Uterus (tissue), 4 donors: ENCODE measurements around the gene FOXA3. TPM values are rescaled to one million over a fixed set of nuclear protein-coding genes. Genes with fewer than 3 reads are reported as not detected.

Experiments
- DNase-seq, 2 donors: peaks; one replicate each; pipeline ENCODE4 v3.0.0-alpha.2; 2019 to 2020
- H3K27ac ChIP-seq, 2 donors: fragments of 200-600 bp; sonication (generic); 1 replicate in 1 of 2; 2 replicates in 1 of 2; pipeline ENCODE4 v1.5.1; 2016 to 2018
- H3K27me3 ChIP-seq, 2 donors: fragments of 200-600 bp; sonication (generic); one replicate each; pipeline ENCODE4 v1.5.1; 2018 to 2019; ENCODE audit warnings: control low read depth in 1 of 2
- H3K36me3 ChIP-seq, 2 donors: fragments of 200-600 bp; sonication (generic); one replicate each; pipeline ENCODE4 v1.5.1; 2019; ENCODE audit warnings: control low read depth in 1 of 2
- H3K4me1 ChIP-seq, 2 donors: fragments of 200-600 bp; sonication (generic); one replicate each; pipeline ENCODE4 v1.5.1; 2018 to 2019; ENCODE audit warnings: control low read depth in 1 of 2
- H3K4me3 ChIP-seq, 2 donors: fragments of 200-600 bp; sonication (generic); 1 replicate in 1 of 2; 2 replicates in 1 of 2; pipeline ENCODE4 v1.5.1; 2018 to 2019; ENCODE audit warnings: mild to moderate bottlenecking in 1 of 2
- H3K9me3 ChIP-seq, 2 donors: fragments of 200-600 bp; sonication (generic); one replicate each; pipeline ENCODE4 v1.5.1; 2019; ENCODE audit warnings: control low read depth in 1 of 2
- POLR2A ChIP-seq, 2 donors: fragments of 450-650 bp; IDR thresholded peaks; one replicate each; pipeline ENCODE4 v1.6.1; 2016; ENCODE audit warnings: antibody characterized with exemption in 2 of 2, mild to moderate bottlenecking in 1 of 2, moderate library complexity in 1 of 2
- intact Hi-C: fragments of 100-400 bp; cut with DNase I; formaldehyde crosslinking; loops from one replicate; pipeline ENCODE4 v1.15.1; 2023; ENCODE audit warnings: low total_unique reads
- total RNA-seq, 4 donors: library from RNA; depleted of rRNA in 3 of 4; stranded (reverse); fragments of >200 nt in 3 of 4; gene quantifications; one replicate each; pipeline versions ENCODE4 v1.1.0 to v1.2.4, GENCODE V29; 2014 to 2023
- TF ChIP-seq, protein P1 (sequence below), 4 experiments: fragments of 200-600 bp in 2 of 4; fragments of 450-650 bp in 2 of 4; sonication (generic) in 2 of 4; IDR thresholded peaks; one replicate each; pipeline ENCODE4 v1.5.1; 2016 to 2019; ENCODE audit warnings: antibody characterized with exemption in 4 of 4, mild to moderate bottlenecking in 2 of 4, moderate library complexity in 1 of 4
- donor health status: DM: yes; HTN: yes; CAD: no.

FOXA3 gene
- total RNA-seq, 4 donors from 2014 or later = not detected

DNA sequence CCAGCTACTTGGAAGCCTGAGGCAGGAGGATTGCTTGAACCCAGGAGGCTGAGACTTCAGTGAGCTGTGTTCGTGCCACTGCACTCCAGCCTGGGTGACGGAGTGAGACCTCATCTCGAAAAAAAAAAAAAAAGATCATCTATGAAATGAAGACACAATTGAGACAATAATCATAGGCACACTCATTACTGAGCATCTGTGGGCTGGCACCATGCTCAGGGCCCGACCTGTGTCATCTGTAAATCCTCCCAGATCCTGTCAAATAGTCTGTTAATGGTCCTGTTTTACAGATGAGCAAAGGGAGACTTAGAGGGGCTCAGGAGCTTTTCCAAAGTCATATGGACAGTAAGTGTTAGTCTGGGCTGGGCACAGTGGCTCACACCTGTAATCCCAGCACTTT is 54.6 kb downstream of the FOXA3 start:
- Histone ChIP-seq H3K27ac (no peak overlapping the region), H3K27me3 (no peaks in the 10 kb centered on the region), H3K9me3 (no peaks in the 10 kb centered on the region), H3K36me3 (no peaks in the 10 kb centered on the region), H3K4me1 (no peaks in the 10 kb centered on the region), H3K4me3 (no peak overlapping the region)
- intact Hi-C loops = no loop called here
- no peak for DNase-seq
- TF ChIP-seq POLR2A (IDR thresholded peaks at IDR 0.05) = no peak
- TF ChIP-seq, protein P1, sequence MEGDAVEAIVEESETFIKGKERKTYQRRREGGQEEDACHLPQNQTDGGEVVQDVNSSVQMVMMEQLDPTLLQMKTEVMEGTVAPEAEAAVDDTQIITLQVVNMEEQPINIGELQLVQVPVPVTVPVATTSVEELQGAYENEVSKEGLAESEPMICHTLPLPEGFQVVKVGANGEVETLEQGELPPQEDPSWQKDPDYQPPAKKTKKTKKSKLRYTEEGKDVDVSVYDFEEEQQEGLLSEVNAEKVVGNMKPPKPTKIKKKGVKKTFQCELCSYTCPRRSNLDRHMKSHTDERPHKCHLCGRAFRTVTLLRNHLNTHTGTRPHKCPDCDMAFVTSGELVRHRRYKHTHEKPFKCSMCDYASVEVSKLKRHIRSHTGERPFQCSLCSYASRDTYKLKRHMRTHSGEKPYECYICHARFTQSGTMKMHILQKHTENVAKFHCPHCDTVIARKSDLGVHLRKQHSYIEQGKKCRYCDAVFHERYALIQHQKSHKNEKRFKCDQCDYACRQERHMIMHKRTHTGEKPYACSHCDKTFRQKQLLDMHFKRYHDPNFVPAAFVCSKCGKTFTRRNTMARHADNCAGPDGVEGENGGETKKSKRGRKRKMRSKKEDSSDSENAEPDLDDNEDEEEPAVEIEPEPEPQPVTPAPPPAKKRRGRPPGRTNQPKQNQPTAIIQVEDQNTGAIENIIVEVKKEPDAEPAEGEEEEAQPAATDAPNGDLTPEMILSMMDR (IDR thresholded peaks at IDR 0.05) = no peak

DNA sequence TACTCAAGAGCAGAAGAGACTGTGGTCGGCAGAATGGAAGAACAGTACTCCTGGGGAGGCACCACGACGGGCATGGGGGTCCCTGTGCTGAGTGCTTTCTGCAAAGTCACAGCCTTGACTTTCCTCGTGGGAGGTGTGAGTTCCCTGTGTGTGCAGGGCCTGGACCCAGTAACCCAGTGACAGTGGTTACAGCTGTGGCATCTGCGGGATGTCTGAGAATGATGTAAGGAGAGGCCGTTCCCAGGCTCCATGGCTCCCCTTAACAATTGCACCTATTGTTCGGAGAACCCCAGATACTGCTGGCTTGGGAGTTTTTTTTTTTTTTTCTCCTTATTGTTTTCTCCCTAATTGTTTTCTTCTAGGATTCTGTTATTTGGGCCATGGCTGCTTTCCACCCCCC is 55.6 kb downstream of the FOXA3 start:
- Histone ChIP-seq H3K9me3 (no peaks in the 10 kb centered on the region), H3K36me3 (no peaks in the 10 kb centered on the region), H3K4me1 (no peaks in the 10 kb centered on the region), H3K4me3 (no peak overlapping the region), H3K27ac (no peak overlapping the region), H3K27me3 (no peaks in the 10 kb centered on the region)
- no peak for DNase-seq
- intact Hi-C loops = no loop called here
- TF ChIP-seq, protein P1 (IDR thresholded peaks at IDR 0.05) = no peak
- no peak for TF ChIP-seq POLR2A (IDR thresholded peaks at IDR 0.05)

DNA sequence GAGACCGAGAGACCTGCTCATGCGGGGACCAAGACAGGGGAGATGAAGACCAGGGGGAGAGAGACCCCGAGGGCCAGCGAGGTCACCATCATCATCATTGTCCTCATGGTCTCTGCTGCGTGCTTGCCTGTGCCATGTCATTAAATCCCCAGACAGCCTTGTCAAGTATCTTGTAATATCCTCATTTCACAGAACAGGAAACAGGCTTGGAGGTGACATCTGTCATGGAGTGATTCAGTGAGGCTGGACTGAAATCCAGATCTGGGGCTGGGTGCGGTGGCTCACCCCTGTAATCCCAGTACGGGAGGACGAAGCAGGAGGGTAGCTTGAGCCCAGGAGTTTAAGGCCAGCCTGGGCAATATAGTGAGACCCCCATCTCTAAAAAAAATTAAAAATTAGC is 56.3 kb downstream of the FOXA3 start:
- no peaks in the 10 kb centered on the region for H3K9me3 ChIP-seq
- no peaks in the 10 kb centered on the region for H3K27me3 ChIP-seq
- TF ChIP-seq, protein P1 (IDR thresholded peaks at IDR 0.05) = no peak
- no peak for TF ChIP-seq POLR2A (IDR thresholded peaks at IDR 0.05)
- intact Hi-C loops = no loop called here
- no peak for DNase-seq
- no peak overlapping the region for H3K4me3 ChIP-seq
- no peak overlapping the region for H3K27ac ChIP-seq
- no peaks in the 10 kb centered on the region for H3K4me1 ChIP-seq
- H3K36me3 ChIP-seq = no peaks in the 10 kb centered on the region

DNA sequence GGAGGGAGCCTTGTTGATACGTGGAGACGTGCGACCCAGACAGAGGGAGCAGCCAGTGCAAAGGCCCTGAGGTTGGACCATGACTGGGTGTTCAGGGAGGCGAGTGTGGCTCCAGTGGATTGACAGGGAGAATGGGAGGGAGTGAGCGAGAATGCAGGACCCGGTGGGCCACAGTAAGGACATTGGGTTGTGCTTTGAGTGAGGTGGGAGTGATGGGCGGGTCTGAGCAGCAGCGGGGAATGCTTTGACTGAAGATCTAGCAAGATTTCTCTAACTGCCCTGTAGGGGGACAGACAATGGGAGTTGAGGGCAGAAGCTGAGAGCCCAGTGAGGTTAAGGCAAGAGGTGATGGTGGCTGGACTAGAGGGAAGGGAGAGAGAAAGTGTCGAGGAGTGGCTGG is 58.2 kb downstream of the FOXA3 start:
- H3K4me3 ChIP-seq = no peak overlapping the region
- no peaks in the 10 kb centered on the region for H3K36me3 ChIP-seq
- no peaks in the 10 kb centered on the region for H3K9me3 ChIP-seq
- intact Hi-C loops = no loop called here
- no peak for DNase-seq
- H3K27ac ChIP-seq = no peak overlapping the region
- H3K27me3 ChIP-seq = no peaks in the 10 kb centered on the region
- H3K4me1 ChIP-seq = no peaks in the 10 kb centered on the region
- no peak for TF ChIP-seq POLR2A (IDR thresholded peaks at IDR 0.05)
- TF ChIP-seq, protein P1 (IDR thresholded peaks at IDR 0.05) = no peak

Other genes with a start within 250 kb of the FOXA3 start
- gene EML2, start 224.9 kb upstream of the FOXA3 start, total RNA-seq = 10 to 100 TPM in 2 of 4 donors, 1 to 10 TPM in 2; 1.2 to 18.4 (median 11.6) TPM
- under 1 TPM in 1 of 4 donors, not detected in 3; 0.98 TPM for gene GIPR, start 196.1 kb upstream of the FOXA3 start, total RNA-seq
- gene SNRPD2, start 172.4 kb upstream of the FOXA3 start, total RNA-seq = 100 to 1,000 TPM in 3 of 4 donors, 10 to 100 TPM in 1; 96.0 to 386 (median 310) TPM
- 10 to 100 TPM in 1 of 4 donors, 1 to 10 TPM in 2, not detected in 1; 6.5 to 18.2 (median 9.5) TPM for gene QPCTL, start 171.7 kb upstream of the FOXA3 start, total RNA-seq
- 10 to 100 TPM in 3 of 4 donors, 1 to 10 TPM in 1; 7.0 to 36.1 (median 15.2) TPM for gene FBXO46, start 133.4 kb upstream of the FOXA3 start, total RNA-seq
- gene MEIOSIN, start 130.9 kb upstream of the FOXA3 start, total RNA-seq = not detected
- 10 to 100 TPM in 2 of 4 donors, 1 to 10 TPM in 2; 4.4 to 48.9 (median 12.5) TPM for gene SIX5, start 95.1 kb upstream of the FOXA3 start, total RNA-seq
- gene DMPK, start 81.8 kb upstream of the FOXA3 start, total RNA-seq = 100 to 1,000 TPM in 1 of 4 donors, 10 to 100 TPM in 3; 15.3 to 211 (median 43.8) TPM
- 100 to 1,000 TPM in 1 of 4 donors, 10 to 100 TPM in 2, 1 to 10 TPM in 1; 4.4 to 103 (median 36.9) TPM for gene DMWD, start 71.5 kb upstream of the FOXA3 start, total RNA-seq
- under 1 TPM in 2 of 4 donors, not detected in 2; 0.14 to 0.40 TPM for gene RSPH6A, start 49.0 kb upstream of the FOXA3 start, total RNA-seq
- 10 to 100 TPM; 32.0 to 72.6 (median 46.4) TPM for gene SYMPK, start 1.2 kb upstream of the FOXA3 start, total RNA-seq
- 10 to 100 TPM in 3 of 4 donors, 1 to 10 TPM in 1; 8.2 to 38.4 (median 23.3) TPM for gene IRF2BP1, start 21.8 kb downstream of the FOXA3 start, total RNA-seq
- 10 to 100 TPM in 1 of 4 donors, 1 to 10 TPM in 2, under 1 TPM in 1; 0.62 to 13.2 (median 2.8) TPM for gene MYPOP, start 38.3 kb downstream of the FOXA3 start, total RNA-seq
- not detected for gene NANOS2, start 50.5 kb downstream of the FOXA3 start, total RNA-seq
- 10 to 100 TPM in 1 of 4 donors, 1 to 10 TPM in 3; 1.5 to 17.6 (median 2.4) TPM for gene NOVA2, start 109.5 kb downstream of the FOXA3 start, total RNA-seq
- gene CCDC61, start 131.1 kb downstream of the FOXA3 start, total RNA-seq = 10 to 100 TPM in 2 of 4 donors, 1 to 10 TPM in 2; 1.2 to 21.5 (median 10.1) TPM
- gene PGLYRP1, start 158.7 kb downstream of the FOXA3 start, total RNA-seq = not detected
- gene IGFL4, start 176.7 kb downstream of the FOXA3 start, total RNA-seq = not detected